Measurements from ENCODE around the gene PRR23A.

Gene PRR23A

GRCh38 chr3:138962854-138963560 lies 43.1 kb downstream of the PRR23A start:
- H3K4me3 ChIP-seq (ENCODE audit: low read length) = no peak overlapping the region
- no peak overlapping the region for H3K9ac ChIP-seq (ENCODE audit: low read length)
- no peak overlapping the region for H3K4me2 ChIP-seq (ENCODE audit: low read length)
- no peaks in the 10 kb centered on the region for H3K79me2 ChIP-seq (ENCODE audit: low read length)
- H3K27me3 ChIP-seq (ENCODE audit: low read depth, low read length) = 0 out of 2 replicates have a peak, but pooled peaks cover 7% of the 10 kb centered on the region
- TF ChIP-seq CTCF (IDR thresholded peaks at IDR 0.05; ENCODE audit: low read depth, low read length) (no peak), EZH2phosphoT487 (IDR thresholded peaks at IDR 0.05; ENCODE audit: low read depth) (no peak)
- no peaks in the 10 kb centered on the region for H3K4me1 ChIP-seq (ENCODE audit: low read length)
- no peak overlapping the region for H3K27ac ChIP-seq (ENCODE audit: low read length)
- peaks cover 7% of the 10 kb centered on the region; the same call in 1 of the 2 replicates for H3K9me3 ChIP-seq (ENCODE audit: insufficient read depth, low read length)
- H2AFZ ChIP-seq (ENCODE audit: low read depth, low read length) = no peak overlapping the region
- H3K36me3 ChIP-seq (replicated peaks; ENCODE audit: low read depth, low read length) = no peaks in the 10 kb centered on the region
- no peaks in the 10 kb centered on the region for H4K20me1 ChIP-seq (ENCODE audit: insufficient read depth, low read length)

- Histone ChIP-seq H3K4me1 (ENCODE audit: low read length) (no peaks in the 10 kb centered on the region), H4K20me1 (ENCODE audit: insufficient read depth, low read length) (no peaks in the 10 kb centered on the region), H3K27ac (ENCODE audit: low read length) (no peak overlapping the region), H3K36me3 (replicated peaks; ENCODE audit: low read depth, low read length) (no peaks in the 10 kb centered on the region), H3K9ac (ENCODE audit: low read length) (no peak overlapping the region), H3K4me3 (ENCODE audit: low read length) (no peak overlapping the region), H3K4me2 (ENCODE audit: low read length) (no peak overlapping the region), H3K9me3 (ENCODE audit: insufficient read depth, low read length) (peaks cover 7% of the 10 kb centered on the region; the same call in 1 of the 2 replicates), H2AFZ (ENCODE audit: low read depth, low read length) (no peak overlapping the region), H3K79me2 (ENCODE audit: low read length) (no peaks in the 10 kb centered on the region), H3K27me3 (ENCODE audit: low read depth, low read length) (0 out of 2 replicates have a peak, but pooled peaks cover 7% of the 10 kb centered on the region)
- TF ChIP-seq EZH2phosphoT487 (IDR thresholded peaks at IDR 0.05; ENCODE audit: low read depth) (no peak), CTCF (IDR thresholded peaks at IDR 0.05; ENCODE audit: low read depth, low read length) (no peak)
Observed at GRCh38 chr3:138960417-138960852, 45.6 kb downstream of the PRR23A start.

Data from OCI-LY3 (cell line).